GM23248 (cell line): ENCODE measurements around the gene NCBP1.

ENCODE experiments used
- EZH2 ChIP-seq: fragments of 200-600 bp; sonication (generic); IDR thresholded peaks from 2 replicates; pipeline ENCODE4 v1.6.1; 2018; ENCODE audit warnings: antibody characterized with exemption, mild to moderate bottlenecking; ENCODE audit not compliant: insufficient read depth, poor library complexity, severe bottlenecking
- EZH2phosphoT487 ChIP-seq: fragments of 200-600 bp; sonication (generic); IDR thresholded peaks from 2 replicates; pipeline ENCODE4 v1.6.1; 2018; ENCODE audit warnings: antibody characterized with exemption, moderate library complexity, mild to moderate bottlenecking, low read depth; ENCODE audit not compliant: insufficient read depth

DNA sequence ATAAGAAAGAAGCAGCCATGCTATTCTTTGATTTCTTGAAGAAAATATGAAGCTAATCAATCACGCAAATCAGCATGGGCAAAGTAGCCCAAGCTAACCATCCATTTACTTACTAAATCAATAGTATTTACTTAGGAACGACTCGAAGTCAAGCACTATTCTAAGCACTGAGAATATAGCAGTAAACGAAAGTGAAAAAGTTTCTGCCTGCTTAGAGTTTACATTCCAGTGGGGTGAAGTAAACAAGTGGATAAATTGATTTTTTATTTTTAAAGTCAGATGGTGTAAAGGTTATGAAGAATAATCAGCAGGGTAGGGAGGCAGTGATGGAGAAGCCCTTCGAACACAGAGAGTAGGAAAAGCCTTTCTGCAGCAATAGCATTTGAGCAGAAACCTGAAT lies 6.0 kb upstream of the NCBP1 start:
- TF ChIP-seq EZH2 = no peak
- TF ChIP-seq EZH2phosphoT487 = no peak
